Measurements from ENCODE around the gene INTS7.

GRCh38 chr1:211925016-211925415 lies 110.3 kb downstream of the INTS7 start:
- no peak for TF ChIP-seq CTCF (conservative IDR thresholded peaks at IDR 0.05 in 1 of 2, IDR thresholded peaks at IDR 0.05 in 1 of 2; ENCODE audit: extremely low read depth in 1 of 2, insufficient read depth in 1 of 2, low read depth in 1 of 2, low read length in 2 of 2)
- no peak for TF ChIP-seq EZH2 (IDR thresholded peaks at IDR 0.05; ENCODE audit: borderline replicate concordance, low read length)
